GM11168 (cell line): ENCODE results near the gene ADAMTSL1.

ENCODE experiments used
- in situ Hi-C: fragments of 300-500 bp; cut with MboI; formaldehyde crosslinking; loops from one replicate; pipeline ENCODE4 v1.12.0; 2022; ENCODE audit warnings: low sequenced_read_pairs; ENCODE audit not compliant: unreplicated experiment

The ADAMTSL1 gene

GRCh38 chr9:18869725-18870124, 395.8 kb downstream of the ADAMTSL1 start:
- in situ Hi-C loops = loop anchor here (5.0 kb wide), 1 partner anchor 53 kb away; no protein-coding TSS in a partner anchor

- in situ Hi-C loops = loop anchor here (5.0 kb wide), 1 partner anchor 48 kb away; no protein-coding TSS in a partner anchor
Measured at GRCh38 chr9:18874069-18874468, 400.1 kb downstream of the ADAMTSL1 start.

GRCh38 chr9:18874990-18875389, 401.0 kb downstream of the ADAMTSL1 start:
- in situ Hi-C loops = loop anchor here (5.0 kb wide), 1 partner anchor 47 kb away; no protein-coding TSS in a partner anchor

- in situ Hi-C loops = no loop called here
Measured at GRCh38 chr9:18877984-18878383, 404.0 kb downstream of the ADAMTSL1 start.

GRCh38 chr9:18881758-18882157, 407.8 kb downstream of the ADAMTSL1 start:
- in situ Hi-C loops = no loop called here

GRCh38 chr9:18887546-18887945, 413.6 kb downstream of the ADAMTSL1 start:
- in situ Hi-C loops = no loop called here

GRCh38 chr9:18888290-18888689, 414.3 kb downstream of the ADAMTSL1 start:
- in situ Hi-C loops = no loop called here

- in situ Hi-C loops = no loop called here
Measured at GRCh38 chr9:18889550-18889949, 415.6 kb downstream of the ADAMTSL1 start.

- in situ Hi-C loops = no loop called here
Measured at GRCh38 chr9:18890372-18890771, 416.4 kb downstream of the ADAMTSL1 start.

GRCh38 chr9:18891946-18892670, 418.2 kb downstream of the ADAMTSL1 start:
- in situ Hi-C loops = no loop called here

- in situ Hi-C loops = no loop called here
Measured at GRCh38 chr9:18893046-18893445, 419.1 kb downstream of the ADAMTSL1 start.

GRCh38 chr9:18893491-18893890, 419.5 kb downstream of the ADAMTSL1 start:
- in situ Hi-C loops = no loop called here

GRCh38 chr9:18896004-18896403, 422.1 kb downstream of the ADAMTSL1 start:
- in situ Hi-C loops = no loop called here

GRCh38 chr9:18896531-18897179, 422.7 kb downstream of the ADAMTSL1 start:
- in situ Hi-C loops = no loop called here

- in situ Hi-C loops = no loop called here
Measured at GRCh38 chr9:18903450-18903849, 429.5 kb downstream of the ADAMTSL1 start.

GRCh38 chr9:18905028-18905882, 431.3 kb downstream of the ADAMTSL1 start:
- in situ Hi-C loops = no loop called here

GRCh38 chr9:18905883-18906629, 432.1 kb downstream of the ADAMTSL1 start:
- in situ Hi-C loops = no loop called here

- in situ Hi-C loops = no loop called here
Measured at GRCh38 chr9:18906656-18907395, 432.9 kb downstream of the ADAMTSL1 start.

- in situ Hi-C loops = no loop called here
Measured at GRCh38 chr9:18907927-18908625, 434.1 kb downstream of the ADAMTSL1 start.
